GM12872 (cell line): Measurements from ENCODE around the gene RNU6-7.

ENCODE experiments used
- TF ChIP-seq, protein P1 (sequence below): IDR thresholded peaks from 3 replicates; pipeline ENCODE4 v1.5.1; 2011; ENCODE audit warnings: low read depth, mild to moderate bottlenecking, low read length, moderate library complexity; ENCODE audit not compliant: insufficient read depth

RNU6-7 gene

DNA sequence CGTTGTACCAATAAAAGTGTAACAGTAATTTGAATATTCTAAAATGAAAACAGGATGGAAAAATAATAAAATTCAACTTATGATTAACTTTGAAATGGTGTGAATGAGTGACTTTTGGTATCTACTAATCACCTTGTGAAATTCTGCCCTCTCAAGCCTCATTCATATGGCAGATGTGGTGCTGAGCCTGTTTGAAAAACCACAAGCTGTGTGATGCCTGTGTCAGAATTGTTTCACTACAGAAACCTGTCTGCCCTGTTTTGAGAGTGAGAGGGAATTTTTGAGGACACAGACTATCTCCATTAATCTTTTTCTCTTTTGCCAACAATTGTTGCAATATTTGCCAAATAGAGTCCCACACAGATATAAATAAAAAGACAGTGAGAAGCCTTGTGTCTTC, 3.9 kb upstream of the RNU6-7 start:
- TF ChIP-seq, protein P1, sequence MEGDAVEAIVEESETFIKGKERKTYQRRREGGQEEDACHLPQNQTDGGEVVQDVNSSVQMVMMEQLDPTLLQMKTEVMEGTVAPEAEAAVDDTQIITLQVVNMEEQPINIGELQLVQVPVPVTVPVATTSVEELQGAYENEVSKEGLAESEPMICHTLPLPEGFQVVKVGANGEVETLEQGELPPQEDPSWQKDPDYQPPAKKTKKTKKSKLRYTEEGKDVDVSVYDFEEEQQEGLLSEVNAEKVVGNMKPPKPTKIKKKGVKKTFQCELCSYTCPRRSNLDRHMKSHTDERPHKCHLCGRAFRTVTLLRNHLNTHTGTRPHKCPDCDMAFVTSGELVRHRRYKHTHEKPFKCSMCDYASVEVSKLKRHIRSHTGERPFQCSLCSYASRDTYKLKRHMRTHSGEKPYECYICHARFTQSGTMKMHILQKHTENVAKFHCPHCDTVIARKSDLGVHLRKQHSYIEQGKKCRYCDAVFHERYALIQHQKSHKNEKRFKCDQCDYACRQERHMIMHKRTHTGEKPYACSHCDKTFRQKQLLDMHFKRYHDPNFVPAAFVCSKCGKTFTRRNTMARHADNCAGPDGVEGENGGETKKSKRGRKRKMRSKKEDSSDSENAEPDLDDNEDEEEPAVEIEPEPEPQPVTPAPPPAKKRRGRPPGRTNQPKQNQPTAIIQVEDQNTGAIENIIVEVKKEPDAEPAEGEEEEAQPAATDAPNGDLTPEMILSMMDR: no peak

DNA sequence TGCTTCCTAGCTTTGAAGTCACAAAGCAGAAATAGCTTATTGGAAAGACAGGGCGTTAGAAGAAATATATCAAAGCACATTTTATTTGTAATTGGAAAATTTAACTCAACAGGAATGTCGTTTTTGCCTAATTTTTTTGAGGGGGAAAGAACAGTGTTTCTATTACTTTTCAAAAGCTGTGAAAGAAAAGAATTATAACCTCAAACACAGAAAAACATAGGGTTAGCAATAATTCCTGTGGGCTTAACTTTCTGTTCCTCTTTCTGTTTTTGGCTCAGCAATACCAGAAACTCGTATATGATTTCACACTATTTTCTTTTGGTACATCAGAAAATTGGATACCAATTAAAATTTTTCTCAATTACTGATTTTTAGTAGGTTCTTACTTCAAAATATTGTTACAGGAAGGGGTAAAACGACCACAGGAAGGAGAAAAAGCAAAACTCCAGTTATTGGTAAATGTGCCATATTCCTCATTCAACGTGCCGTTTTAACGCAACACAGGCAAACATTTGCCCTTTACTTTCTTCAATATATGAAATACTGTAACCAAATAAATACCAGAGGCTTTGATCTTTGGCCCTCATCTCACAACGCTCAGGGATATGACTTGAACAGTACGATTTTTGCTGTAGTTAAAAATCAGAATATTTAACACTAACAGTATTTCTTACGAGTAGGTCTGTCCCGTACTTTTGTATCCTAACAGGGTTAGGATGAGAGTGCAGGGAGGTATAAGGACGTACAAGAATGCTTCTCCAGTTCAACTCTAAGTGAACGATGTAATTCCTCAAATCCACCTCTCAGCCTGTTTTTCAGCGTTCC, 1.3 kb upstream of the RNU6-7 start:
- TF ChIP-seq, protein P1: no peak

DNA sequence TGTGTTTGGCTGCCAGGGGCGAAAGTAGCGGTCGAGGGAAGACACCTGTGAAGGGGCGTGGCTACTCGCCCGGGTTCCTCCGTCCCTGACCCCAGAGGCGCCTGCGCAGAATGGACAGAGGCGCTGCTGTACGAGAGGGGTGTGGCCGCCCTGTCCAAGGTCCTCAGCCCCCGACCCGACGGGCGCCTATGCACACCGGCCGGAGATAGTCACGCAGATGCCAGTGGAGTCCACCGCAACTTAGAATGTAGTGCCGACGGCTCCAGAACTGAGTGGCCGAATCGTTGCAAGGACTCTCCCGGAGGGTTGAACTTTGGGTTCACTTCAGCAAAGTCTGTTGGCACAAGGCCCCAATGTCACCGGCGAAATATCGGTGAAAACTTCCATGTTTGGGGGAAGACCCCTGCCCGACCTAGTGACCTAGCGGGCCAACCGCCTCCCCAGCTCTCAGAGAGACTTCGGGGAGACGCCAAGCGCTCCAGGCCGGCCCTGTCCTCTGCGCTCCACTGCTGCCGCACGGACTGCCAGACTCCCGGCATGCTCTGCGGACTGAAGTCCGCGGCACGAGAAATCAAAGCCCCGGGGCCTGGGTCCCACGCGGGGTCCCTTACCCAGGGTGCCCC, 541 bp upstream of the RNU6-7 start:
- TF ChIP-seq, protein P1: no peak

DNA sequence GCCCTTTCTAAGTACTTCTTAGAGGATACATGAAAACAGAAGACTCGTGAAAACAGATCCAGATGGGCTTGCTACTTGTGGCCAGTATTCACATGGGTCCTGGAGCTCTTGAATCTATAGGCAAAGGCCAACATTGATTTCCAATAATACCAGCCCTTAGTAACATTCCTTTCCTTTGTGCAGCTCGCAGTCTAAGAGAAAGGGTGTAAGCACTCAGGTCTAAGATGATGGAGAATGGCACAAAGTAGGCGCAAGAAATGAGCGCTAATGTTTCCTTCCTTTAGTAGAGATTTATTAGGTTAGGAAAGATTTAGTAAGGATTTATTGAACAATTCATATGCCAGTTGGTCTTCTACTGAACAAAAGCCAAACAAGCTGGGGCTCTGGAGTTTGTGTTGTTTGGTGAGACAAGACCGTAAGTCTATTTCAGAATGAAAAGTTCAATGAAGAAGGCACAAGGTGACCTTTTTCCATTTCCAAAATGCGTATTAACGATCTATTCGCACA, 699 bp downstream of the RNU6-7 start:
- TF ChIP-seq, protein P1: no peak

DNA sequence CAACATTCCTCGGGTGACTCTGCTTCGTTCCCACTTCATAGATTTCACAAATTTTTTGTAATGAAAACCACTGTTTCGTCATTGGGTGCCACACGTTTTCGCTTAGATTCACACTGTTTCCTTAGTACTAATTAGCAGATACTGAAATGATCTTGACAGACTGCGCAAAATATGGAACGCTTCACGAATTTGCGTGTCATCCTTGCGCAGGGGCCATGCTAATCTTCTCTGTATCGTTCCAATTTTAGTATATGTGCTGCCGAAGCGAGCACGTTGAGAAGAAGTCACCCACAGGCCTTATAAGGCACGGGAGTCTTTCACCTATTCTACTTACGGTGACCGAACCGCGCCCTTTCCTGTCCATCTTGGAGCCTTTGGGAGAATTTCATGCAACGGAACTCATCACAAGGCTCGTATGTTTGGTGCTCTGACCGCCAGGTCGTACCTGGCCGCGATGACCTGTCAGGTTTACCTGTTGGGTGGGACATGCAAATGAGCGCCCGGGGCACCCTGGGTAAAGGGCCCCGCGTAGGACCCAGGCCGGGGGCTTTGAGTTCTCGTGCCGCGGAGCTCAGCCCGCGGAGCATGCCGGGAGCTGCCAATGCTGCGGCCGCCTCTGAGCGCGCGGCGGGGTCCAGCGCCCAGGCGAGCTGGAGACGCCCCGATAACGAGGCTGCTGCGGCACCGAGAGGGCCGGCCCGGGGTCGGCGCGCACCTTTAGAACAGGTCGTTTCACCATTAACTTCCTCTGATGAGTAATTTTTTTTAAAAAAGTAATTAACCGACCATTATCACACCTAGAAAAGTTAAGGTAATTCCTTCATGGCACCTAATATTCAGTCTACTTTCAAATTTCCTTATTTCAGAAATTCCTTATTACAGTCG, 1.4 kb downstream of the RNU6-7 start, which contains the start of gene RNU6-8:
Gene RNU6-8 (minus strand): TSS at position 272 of the 885 bp plus-strand sequence.
- TF ChIP-seq, protein P1: no peak

DNA sequence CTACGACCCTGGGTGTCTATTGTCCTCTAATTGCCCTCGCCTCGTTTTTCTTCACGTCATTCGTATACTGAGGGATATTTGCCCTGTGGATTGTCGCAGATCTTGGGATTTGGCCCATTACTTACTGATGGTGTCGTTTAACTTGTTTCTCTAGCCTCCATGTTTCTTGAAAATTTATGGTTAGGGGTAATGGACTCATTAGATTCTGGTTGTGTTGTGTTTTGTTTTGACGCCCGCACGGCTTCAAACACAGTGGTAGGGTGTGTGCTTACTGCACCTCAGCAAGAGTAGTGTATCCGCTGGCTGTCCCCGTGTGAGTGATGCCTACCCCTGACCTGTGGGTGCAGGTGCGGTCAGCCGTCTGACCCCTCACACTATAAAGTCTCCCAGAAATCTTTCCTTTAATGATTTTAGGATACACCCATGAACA, 2.1 kb downstream of the RNU6-7 start:
- TF ChIP-seq, protein P1: no peak

DNA sequence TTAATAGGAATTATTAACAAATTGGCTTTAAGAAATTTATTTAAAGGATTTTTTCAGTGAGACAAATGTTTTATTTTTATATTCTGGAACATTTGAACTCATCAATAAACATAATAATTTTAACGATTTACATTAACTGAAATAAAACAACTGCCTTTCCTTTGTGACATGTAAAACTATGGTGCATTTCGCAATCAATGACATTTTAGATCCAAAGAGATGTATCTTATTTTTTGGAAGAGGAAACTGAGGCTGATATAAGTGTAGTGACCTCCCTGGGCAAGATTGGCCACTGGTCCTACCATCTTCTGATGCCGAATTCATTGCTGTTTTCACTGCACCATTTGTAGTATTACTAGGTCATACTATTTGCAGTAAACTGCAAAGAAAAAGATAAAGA, 3.7 kb downstream of the RNU6-7 start:
- TF ChIP-seq, protein P1: no peak
